Smooth muscle cell (in vitro differentiated cells): ENCODE measurements around the gene SYF2. TPM values are rescaled to one million over a fixed set of nuclear protein-coding genes. Genes with fewer than 3 reads are reported as not detected.

Source experiments
- DNase-seq: peaks from one replicate; lab custom pipeline; 2025; ENCODE audit not compliant: unreplicated experiment; lab: John Stamatoyannopoulos, UW
- H2AFZ ChIP-seq: fragments of 200-600 bp; sonication (generic); 2 replicates; pipeline ENCODE4 v1.6.0; 2016; ENCODE audit warnings: antibody characterized with exemption, low read depth, mild to moderate bottlenecking
- H3F3A ChIP-seq: fragments of 200-600 bp; sonication (generic); 2 replicates; pipeline ENCODE4 v1.6.0; 2017; ENCODE audit warnings: antibody characterized with exemption, low read depth
- H3K27ac ChIP-seq: fragments of 200-600 bp; sonication (generic); 2 replicates; pipeline ENCODE4 v1.5.1; 2016; ENCODE audit warnings: low read depth, mild to moderate bottlenecking
- H3K27me3 ChIP-seq: fragments of 200-600 bp; sonication (generic); 2 replicates; pipeline ENCODE4 v1.6.1; 2016; ENCODE audit warnings: low read depth, mild to moderate bottlenecking
- H3K36me3 ChIP-seq: fragments of 200-600 bp; sonication (generic); 2 replicates; pipeline ENCODE4 v1.5.1; 2016; ENCODE audit warnings: low read depth
- H3K4me1 ChIP-seq: fragments of 200-600 bp; sonication (generic); 2 replicates; pipeline ENCODE4 v1.5.1; 2016; ENCODE audit warnings: low read depth
- H3K4me2 ChIP-seq: fragments of 200-600 bp; sonication (generic); 2 replicates; pipeline ENCODE4 v1.6.0; 2016; ENCODE audit warnings: mild to moderate bottlenecking
- H3K4me3 ChIP-seq: fragments of 200-600 bp; sonication (generic); 2 replicates; pipeline ENCODE4 v1.5.1; 2016; ENCODE audit warnings: mild to moderate bottlenecking
- H3K79me2 ChIP-seq: fragments of 200-600 bp; sonication (generic); 2 replicates; pipeline ENCODE4 v1.6.0; 2016; ENCODE audit warnings: low read depth, mild to moderate bottlenecking
- H3K9ac ChIP-seq: fragments of 200-600 bp; sonication (generic); 2 replicates; pipeline ENCODE4 v1.6.0; 2016; ENCODE audit warnings: low read depth
- H3K9me3 ChIP-seq: fragments of 200-600 bp; sonication (generic); replicated peaks from 2 replicates; pipeline ENCODE4 v1.5.1; 2016; ENCODE audit warnings: low read depth
- H4K20me1 ChIP-seq: fragments of 200-600 bp; sonication (generic); 2 replicates; pipeline ENCODE4 v1.6.0; 2016; ENCODE audit warnings: low read depth
- WGBS: methylation state at CpG from one replicate; pipeline ENCODE4 v1.1.7; 2016; ENCODE audit warnings: low lambda C conversion rate; 5-methylcytosine and 5-hydroxymethylcytosine counted together
- polyA plus RNA-seq: library from polyadenylated mRNA; unstranded; fragments of >200 nt; fragmentation: Nextera tagmentation; extraction: Ambion mirVana; gene quantifications from 2 replicates; pipeline ENCODE4 v1.2.1, GENCODE V29; 2016
- total RNA-seq: library from RNA; depleted of rRNA; stranded (reverse); fragments of >200 nt; gene quantifications from 2 replicates; pipeline ENCODE4 v1.2.3, GENCODE V29; 2014
- TF ChIP-seq, protein P1 (sequence below): fragments of 200-600 bp; sonication (generic); IDR thresholded peaks from 2 replicates; pipeline ENCODE4 v1.5.1; 2017; ENCODE audit warnings: borderline replicate concordance, mild to moderate bottlenecking, antibody characterized with exemption; ENCODE audit not compliant: insufficient read depth, poor library complexity, severe bottlenecking

Gene SYF2
- total and polyA plus RNA-seq, 2 experiments from 2014 or later: 28.1 to 61.1 TPM

DNA sequence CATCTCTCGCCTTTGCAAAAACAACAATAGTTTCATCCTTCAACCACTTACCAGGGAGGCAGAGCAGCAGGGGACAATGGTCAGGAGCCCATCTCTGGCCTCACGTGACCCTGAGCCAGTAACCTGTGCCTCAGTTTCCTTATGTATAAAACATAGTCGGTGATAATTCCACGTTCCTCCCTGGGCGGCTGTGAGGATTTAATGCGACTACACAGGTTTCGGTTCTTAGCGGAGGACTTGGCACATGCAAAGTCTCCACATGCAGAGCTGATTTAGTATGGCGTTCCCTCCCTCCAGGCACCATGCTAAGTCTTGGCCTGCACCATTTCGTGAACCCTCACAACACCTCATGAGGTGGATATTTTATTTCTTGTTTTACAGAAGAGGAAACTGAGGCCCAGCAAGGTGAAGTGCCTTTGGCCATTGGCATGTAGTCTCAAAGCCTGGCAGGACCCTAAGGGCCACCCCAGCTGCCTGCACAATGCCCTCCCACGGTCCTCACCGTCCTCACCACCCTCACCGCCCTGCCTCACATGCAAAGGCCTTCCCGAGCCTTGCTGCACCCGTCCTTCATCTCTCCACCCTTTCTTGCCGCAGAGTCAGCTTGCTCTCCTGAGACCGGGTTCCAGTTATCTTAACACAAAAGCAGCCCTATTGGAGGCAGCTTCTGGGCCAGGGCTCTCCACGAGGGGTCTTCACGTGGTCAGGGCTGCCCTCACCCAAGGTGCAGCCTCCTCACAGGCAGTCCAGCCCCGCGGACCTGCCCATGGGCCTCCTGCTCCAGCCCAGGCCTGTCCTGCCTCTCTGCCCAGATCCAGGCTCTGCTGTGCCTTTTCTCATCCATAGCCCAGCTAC is 48.9 kb downstream of the SYF2 start:
- DNase-seq: no peak
- no peaks in the 10 kb centered on the region for H3K9me3 ChIP-seq
- H3K9ac ChIP-seq: no peak overlapping the region
- H3K36me3 ChIP-seq: no peaks in the 10 kb centered on the region
- TF ChIP-seq, protein P1, sequence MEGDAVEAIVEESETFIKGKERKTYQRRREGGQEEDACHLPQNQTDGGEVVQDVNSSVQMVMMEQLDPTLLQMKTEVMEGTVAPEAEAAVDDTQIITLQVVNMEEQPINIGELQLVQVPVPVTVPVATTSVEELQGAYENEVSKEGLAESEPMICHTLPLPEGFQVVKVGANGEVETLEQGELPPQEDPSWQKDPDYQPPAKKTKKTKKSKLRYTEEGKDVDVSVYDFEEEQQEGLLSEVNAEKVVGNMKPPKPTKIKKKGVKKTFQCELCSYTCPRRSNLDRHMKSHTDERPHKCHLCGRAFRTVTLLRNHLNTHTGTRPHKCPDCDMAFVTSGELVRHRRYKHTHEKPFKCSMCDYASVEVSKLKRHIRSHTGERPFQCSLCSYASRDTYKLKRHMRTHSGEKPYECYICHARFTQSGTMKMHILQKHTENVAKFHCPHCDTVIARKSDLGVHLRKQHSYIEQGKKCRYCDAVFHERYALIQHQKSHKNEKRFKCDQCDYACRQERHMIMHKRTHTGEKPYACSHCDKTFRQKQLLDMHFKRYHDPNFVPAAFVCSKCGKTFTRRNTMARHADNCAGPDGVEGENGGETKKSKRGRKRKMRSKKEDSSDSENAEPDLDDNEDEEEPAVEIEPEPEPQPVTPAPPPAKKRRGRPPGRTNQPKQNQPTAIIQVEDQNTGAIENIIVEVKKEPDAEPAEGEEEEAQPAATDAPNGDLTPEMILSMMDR: no peak
- H3K4me1 ChIP-seq: no peaks in the 10 kb centered on the region
- 95% methylated on average over 21 of the region's 21 CpGs for WGBS
- no peak overlapping the region for H2AFZ ChIP-seq
- H4K20me1 ChIP-seq: no peaks in the 10 kb centered on the region
- H3K27ac ChIP-seq: no peak overlapping the region
- no peaks in the 10 kb centered on the region for H3K79me2 ChIP-seq
- peaks cover 7% of the 10 kb centered on the region for H3F3A ChIP-seq
- no peaks in the 10 kb centered on the region for H3K27me3 ChIP-seq
- no peak overlapping the region for H3K4me3 ChIP-seq
- H3K4me2 ChIP-seq: peak overlapping the region; percentile 39

DNA sequence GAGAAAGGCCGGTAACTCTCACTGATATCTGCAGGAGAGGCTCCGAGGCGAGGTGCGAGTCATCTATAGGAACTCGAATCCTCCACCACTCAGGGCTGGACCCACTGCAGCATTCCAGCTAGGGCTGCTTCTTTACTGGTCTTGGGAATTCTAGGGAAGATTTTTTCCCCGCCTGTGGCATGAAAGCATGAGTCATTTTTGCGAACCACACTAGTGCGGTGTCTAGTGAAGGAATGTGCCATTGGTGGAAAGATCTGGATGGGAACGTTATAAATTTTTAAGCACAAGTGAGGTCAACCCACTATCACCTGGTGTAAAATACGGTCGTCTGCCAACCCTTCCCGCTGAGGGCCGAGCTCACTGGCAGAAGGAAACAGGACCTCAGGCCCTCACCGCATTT is 49.7 kb downstream of the SYF2 start:
- H3K4me2 ChIP-seq: peak overlapping the region; percentile 39
- no peak overlapping the region for H2AFZ ChIP-seq
- 31% methylated on average over 14 of the region's 14 CpGs for WGBS
- no peak overlapping the region for H3K4me3 ChIP-seq
- H4K20me1 ChIP-seq: no peaks in the 10 kb centered on the region
- H3K36me3 ChIP-seq: no peaks in the 10 kb centered on the region
- no peak overlapping the region for H3K9ac ChIP-seq
- TF ChIP-seq, protein P1: no peak
- DNase-seq: no peak
- no peaks in the 10 kb centered on the region for H3K9me3 ChIP-seq
- H3F3A ChIP-seq: peaks cover 7% of the 10 kb centered on the region
- no peaks in the 10 kb centered on the region for H3K27me3 ChIP-seq
- H3K79me2 ChIP-seq: no peaks in the 10 kb centered on the region
- no peak overlapping the region for H3K27ac ChIP-seq
- H3K4me1 ChIP-seq: no peaks in the 10 kb centered on the region

DNA sequence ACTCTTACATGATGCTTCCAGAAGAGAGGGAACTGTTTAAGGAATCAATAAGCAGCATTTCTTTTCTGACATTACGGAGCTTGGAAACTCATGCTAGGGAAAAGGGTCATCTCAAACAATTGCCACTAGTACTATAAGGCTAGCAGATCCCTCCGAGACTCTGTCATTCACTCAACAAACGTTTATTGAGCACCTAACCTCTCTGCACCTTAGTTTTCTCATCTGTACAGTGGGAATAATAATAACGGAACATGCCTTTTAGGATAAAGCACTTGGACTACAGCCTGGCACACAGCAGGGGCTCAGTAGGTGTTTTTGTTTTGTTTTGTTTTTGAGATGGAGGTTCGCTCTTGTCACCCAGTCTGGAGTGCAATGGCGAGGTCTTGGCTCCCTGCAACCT is 51.3 kb downstream of the SYF2 start:
- TF ChIP-seq, protein P1: no peak
- no peaks in the 10 kb centered on the region for H3K9me3 ChIP-seq
- no peaks in the 10 kb centered on the region for H3K4me1 ChIP-seq
- peaks cover 7% of the 10 kb centered on the region for H3F3A ChIP-seq
- 89% methylated on average over 6 of the region's 6 CpGs for WGBS
- DNase-seq: no peak
- no peaks in the 10 kb centered on the region for H3K27me3 ChIP-seq
- no peak overlapping the region for H3K9ac ChIP-seq
- no peaks in the 10 kb centered on the region for H4K20me1 ChIP-seq
- H3K4me2 ChIP-seq: no peak overlapping the region
- H3K36me3 ChIP-seq: no peaks in the 10 kb centered on the region
- H3K4me3 ChIP-seq: no peak overlapping the region
- H2AFZ ChIP-seq: no peak overlapping the region
- no peak overlapping the region for H3K27ac ChIP-seq
- H3K79me2 ChIP-seq: no peaks in the 10 kb centered on the region
